GM19372 (cell line): Measurements from ENCODE around the gene OR5M11.
"Not testable (repeated sequence)": the region's sequence is repeated elsewhere in the genome, so short reads cannot be mapped to it uniquely, and the experiment has no call there.

Experiments used
- ATAC-seq: cut with Tn5 transposase; IDR thresholded peaks from one replicate; pipeline ENCODE4 v1.9.1; 2021; ENCODE audit warnings: mild to moderate bottlenecking, low read depth, moderate library complexity; ENCODE audit not compliant: unreplicated experiment

OR5M11 gene

DNA sequence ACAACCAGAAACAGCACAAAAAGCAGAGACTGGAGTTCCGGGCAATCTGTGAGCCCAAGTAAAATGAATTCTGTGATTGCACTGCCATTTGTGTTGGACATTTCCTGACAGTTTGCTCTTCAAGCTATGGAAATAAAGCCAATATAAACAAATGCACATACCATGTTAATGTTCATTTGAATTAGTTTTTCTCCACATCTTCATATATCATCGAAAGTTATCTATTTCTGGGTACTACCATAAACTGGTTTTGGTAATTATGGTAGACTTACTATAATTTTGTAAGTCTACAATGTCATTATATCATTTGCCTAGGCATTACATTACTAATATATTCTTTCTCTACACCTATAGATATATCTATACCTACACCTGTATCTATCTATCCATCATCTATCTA lies at the start of gene OR5M11:
Gene OR5M11, minus strand, starts transcription at position 101 of the 400 bp plus-strand sequence. Its CDS starts 0 bp downstream, at position 101.
- ATAC-seq: no peak

DNA sequence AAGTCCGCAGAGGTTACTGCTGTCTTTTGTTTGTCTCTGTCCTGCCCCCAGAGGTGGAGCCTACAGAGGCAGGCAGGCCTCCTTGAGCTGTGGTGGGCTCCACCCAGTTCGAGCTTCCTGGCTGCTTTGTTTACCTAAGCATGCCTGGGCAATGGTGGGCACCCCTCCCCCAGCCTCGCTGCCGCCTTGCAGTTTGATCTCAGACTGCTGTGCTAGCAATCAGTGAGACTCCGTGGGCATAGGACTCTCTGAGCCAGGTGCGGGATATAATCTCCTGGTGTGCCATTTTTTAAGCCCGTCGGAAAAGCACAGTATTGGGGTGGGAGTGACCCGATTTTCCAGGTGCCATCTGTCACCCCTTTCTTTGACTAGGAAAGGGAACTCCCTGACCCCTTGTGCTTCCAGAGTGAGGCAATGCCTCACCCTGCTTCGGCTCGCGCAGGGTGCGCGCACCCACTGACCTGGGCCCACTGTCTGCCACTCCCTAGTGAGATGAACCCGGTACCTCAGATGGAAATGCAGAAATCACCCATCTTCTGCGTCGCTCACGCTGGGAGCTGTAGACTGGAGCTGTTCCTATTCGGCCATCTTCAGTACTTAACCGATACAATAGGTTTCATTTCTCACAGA lies 49.1 kb upstream of the OR5M11 start:
- ATAC-seq: not testable (repeated sequence)

DNA sequence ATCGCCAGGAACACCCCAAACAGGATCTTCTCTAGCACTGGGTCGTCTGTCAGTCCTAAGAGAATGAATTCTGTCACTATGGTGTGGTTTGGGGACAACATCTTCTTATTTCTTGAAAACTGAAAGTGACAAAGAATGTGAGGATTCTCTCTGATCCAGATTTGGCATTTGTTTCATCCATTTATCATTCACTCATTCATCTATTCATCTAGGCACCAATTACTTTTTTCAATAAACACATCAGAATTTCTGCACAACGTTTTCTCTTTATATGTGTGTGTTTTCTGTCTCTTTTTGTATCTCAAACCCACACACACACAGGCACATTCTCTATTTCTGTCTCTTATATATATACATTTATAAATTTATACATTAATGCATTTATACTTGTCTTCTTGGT lies 34.6 kb upstream of the OR5M11 start, which contains the start of gene OR5M10:
Gene OR5M10, minus strand, starts transcription at position 101 of the 400 bp plus-strand sequence. Its CDS starts 0 bp downstream, at position 101.
- ATAC-seq: no peak

DNA sequence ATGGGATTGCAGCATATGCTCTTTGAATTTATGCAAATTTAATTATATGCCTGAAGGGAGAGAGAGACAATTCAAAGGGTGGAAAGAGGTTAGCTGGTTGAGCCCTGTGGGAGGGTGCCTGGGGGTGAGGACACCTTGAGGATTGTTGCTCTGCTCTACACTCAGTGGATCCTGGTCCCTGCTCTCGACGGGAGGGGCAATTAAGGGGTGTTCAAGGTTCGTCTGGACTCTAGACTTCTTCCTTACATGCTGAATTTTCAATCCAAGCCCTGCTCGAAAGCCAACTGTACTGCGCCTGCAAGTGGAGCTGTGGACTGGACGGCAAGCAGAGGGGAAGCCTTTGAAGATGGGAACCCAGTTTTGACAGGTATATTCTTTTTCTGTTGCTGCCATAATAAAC lies 15.5 kb upstream of the OR5M11 start:
- no peak for ATAC-seq

DNA sequence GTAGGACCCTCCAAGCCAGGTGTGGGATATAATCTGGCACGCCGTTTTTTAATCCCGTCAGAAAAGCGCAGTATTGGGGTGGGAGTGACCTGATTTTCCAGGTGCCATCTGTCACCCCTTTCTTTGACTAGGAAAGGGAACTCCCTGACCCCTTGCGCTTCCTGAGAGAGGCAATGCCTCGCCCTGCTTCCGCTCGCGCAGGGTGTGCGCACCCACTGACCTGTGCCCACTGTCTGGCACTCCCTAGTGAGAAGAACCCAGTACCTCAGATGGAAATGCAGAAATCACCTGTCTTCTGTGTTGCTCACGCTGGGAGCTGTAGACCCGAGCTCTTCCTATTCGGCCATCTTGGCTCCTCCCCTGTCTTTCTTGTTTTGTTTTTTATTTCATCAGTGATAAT lies 11.6 kb upstream of the OR5M11 start:
- not testable (repeated sequence) for ATAC-seq

DNA sequence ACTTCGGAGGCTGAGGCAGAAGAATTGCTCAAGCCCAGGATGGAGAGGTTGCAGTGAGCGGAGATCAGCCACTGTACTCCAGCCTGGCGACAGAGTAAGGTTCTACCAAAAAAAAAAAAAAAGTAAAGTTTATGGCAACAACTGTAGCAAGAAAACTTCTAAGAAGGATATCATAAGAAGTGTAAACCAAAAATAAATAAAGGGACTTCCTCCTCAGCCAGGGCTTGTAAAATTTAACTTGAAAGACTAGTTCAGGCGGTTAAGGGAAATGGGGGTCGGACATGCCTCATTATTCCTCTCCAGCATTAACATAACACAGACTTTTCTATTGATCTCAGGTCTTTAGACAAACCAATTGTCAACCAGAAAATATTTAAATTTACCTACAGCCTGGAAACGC lies 2.5 kb upstream of the OR5M11 start:
- no peak for ATAC-seq

DNA sequence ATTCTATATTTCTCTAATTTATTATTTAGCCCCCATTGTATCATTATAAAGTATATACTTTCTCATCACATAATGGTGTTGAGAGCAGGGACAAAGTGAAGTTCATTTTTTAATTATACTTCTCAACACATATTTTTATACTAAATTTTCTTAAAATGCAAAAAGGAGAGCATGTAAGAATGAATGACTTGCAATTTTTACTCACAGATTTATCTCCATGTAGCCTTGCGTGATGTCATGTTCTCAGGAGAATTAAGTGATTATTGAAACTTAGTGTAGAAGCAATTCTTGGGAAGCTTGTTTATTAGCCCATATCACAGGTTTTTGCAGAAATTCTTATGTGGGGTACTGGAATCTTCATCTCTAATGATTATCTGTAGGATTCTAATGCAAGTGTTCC lies 682 bp upstream of the OR5M11 start:
- ATAC-seq: no peak

DNA sequence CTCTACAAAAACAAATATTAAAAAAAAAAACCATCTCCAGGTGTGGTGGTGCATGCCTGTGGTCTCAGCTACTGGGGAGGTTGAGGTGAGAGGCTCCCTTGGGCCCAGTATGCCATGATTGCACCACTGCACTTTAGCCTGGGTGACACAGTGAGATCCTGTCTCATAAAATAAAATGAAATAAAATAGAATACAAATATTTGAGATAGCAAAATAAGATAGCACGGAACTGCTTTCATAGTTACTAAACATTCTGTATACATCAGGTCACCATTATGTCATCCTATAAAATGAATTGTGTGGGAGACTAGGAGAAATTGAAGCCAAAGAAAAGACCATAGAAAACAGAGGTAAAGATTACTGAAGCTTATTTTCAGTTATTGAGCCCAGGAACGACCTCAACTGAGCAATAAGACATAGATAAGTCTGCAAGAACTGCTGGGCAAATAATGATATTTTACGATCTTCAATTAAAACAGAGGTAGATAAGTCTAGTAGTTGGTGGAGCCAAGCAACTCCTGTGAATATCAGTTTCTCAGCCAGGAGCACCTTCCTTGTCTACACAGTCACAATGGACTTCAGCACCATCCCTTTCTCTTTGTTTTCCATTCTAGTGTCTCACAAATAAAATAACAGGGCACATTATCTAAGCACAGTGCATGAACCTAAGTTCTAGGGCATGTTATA lies 9.9 kb downstream of the OR5M11 start:
- ATAC-seq: no peak

DNA sequence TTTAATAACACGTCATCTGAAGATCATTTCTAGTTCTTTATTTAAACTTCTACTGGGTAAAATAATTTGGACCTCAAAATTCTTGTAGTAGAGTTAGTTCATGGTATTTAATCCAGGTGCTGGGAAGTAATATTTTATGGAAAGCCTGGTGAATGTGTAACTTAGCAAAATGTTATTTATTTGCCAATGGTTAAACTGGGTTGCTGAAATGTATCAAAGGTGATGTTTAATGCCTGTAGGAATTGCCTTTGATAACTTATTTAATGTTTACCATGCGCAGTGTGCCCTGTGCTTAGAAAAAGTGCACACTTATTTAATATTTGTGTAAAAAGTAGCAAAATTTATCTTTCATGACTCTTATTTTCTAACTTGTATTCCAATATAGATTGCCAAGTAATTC lies 11.2 kb downstream of the OR5M11 start:
- no peak for ATAC-seq

DNA sequence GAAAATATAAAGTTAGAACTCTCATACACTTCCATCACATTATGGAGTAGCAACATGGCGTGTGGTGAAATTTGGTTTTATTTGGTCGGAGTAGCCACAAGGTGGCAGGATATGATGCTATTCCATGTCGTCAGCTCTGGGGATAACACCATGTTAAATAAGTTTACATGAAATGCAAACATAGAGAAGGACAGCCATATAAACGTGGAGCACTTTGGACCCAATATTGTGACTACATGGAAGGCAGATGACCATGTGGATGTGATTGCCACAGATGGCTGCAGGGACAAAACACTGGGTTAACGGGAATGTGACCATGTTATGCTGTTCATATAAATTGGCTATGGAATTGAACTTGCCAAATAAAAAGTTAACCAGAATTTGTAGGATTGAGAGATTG lies 21.0 kb downstream of the OR5M11 start:
- ATAC-seq: no peak

DNA sequence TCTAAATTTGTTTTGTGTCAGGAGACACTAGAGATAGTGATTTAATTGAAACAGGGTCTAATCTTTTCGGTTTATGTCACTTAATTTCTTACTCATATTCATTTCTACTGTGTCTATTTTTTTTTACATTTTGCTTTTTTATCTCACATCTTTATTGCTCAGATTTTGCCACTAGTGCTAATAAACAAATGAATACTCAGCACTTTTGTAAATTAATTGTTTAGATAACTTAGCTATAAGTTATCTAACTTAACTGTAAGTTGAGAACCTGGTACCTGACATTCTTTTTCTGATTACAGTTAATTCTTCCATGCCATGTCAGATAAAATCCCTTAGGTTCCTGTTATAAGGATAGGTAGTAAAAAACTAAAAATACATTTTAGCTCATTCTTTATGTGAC lies 29.8 kb downstream of the OR5M11 start:
- ATAC-seq: no peak

DNA sequence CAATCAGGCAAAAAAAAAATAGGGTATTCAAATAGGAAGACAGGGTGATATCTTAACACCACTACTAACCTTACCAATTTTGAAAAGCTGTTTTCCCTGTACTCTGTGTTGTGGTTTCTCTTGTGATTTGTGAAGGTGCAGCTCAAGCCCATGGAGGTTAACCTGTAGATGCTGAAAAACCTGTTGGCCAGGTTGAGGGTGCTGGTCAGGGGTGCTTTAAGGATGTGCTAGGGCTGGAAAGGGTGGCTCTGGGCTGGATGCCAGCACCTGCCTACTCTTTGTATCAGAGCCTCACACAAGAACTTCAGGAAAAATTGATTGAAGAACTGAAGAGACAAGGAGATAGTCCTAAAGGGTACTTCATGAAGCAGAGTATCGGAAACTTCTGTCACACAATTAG lies 33.6 kb downstream of the OR5M11 start:
- no peak for ATAC-seq

DNA sequence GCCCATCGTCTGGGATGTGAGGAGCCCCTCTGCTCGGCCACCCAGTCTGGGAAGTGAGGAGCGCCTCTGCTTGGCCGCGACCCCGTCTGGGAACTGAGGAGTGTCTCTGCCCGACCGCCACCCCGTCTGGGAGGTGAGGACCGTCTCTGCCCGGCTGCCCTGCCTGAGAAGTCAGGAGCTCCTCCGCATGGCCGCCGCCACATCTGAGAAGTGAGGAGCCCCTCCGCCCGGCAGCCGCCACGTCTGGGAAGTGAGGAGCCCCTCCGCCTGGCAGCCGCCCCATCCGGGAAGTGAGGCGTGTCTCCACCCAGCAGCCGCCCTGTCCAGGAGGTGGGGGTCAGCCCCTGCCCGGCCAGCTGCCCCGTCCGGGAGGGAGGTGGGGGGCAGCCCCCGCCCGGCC lies 46.0 kb downstream of the OR5M11 start:
- no peak for ATAC-seq

DNA sequence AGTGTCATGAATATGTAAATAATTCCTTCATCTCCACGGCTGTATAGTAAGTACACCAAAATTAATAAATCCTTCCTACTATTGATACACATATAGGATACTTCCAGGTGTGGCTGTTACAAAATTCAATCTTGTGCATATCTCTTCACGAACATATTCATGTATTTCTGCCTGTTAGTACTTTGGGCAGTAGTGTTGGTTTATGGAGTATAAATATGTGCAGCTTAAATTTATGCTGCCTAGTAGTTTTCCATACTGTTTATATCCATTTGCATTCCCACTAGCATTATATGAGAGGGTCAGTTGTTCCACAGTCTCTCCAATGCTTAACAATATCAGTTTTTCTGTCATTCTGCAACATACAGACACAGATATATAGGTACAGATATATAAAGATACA lies 47.9 kb downstream of the OR5M11 start:
- no peak for ATAC-seq
